ENCODE results near the gene TRIM67.
"Not testable (repeated sequence)": the region's sequence is repeated elsewhere in the genome, so short reads cannot be mapped to it uniquely, and the experiment has no call there.

The TRIM67 gene

DNA sequence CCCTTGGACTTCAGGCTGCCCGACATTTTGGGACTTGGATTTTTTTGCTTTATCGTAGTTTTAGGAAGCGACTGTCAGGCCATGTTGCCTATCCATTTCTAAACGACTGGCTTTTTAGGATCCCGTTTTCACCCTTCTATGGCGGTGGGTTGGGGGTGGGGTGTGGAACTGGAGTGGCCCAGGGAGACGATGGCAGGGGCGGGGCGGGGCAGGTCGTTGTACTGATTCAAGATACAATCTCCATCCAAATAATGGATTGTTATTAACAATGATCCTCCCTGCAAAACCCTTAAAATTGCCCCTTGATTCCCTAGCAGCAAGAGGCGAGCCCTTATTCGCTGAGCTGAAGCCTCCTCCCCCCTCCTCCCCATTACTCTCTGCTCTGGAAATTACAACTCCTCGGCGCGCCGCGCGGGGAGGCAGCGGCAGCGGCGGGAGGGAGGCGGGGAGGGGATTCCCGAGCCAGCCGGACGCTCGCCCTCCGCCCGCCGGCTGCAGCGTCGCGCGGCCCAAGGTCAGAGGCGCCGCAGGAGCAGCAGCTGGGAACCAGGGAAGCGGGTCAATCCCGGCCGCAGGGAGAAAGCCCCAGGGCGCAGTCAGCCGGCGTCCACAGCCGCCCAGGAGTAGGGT, at the start of gene TRIM67:
Gene TRIM67 (plus strand): TSS at position 392 of the 630 bp plus-strand sequence. CDS start 912 bp downstream, outside the sequence.
- DNase-seq = peak; percentile 59

- no peak for DNase-seq
These were observed 45.1 kb upstream of the TRIM67 start for GRCh38 chr1:231116738-231117137.

- DNase-seq = no peak
These were observed 43.0 kb upstream of the TRIM67 start for GRCh38 chr1:231118704-231119453.

GRCh38 chr1:231121533-231121932, 40.3 kb upstream of the TRIM67 start:
- DNase-seq = no peak

DNA sequence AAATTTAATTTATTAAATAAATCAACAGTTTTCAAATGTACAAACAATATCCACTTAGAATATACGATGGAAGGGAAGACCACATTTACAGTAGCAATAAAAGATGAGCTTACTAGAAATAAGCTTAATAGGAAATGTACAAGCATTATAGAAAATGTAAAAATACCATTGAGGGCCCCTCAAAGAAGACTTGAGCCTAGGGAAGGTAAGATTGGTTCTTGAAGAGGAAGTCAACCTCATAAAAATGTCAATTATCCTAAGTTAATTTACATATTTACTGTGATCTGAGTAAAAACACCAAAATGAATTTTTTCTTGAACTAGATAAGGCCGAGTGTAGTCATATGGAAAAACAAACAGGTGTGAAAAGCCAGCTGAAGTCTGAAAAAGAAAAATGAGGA, 39.7 kb upstream of the TRIM67 start:
- DNase-seq = no peak

DNA sequence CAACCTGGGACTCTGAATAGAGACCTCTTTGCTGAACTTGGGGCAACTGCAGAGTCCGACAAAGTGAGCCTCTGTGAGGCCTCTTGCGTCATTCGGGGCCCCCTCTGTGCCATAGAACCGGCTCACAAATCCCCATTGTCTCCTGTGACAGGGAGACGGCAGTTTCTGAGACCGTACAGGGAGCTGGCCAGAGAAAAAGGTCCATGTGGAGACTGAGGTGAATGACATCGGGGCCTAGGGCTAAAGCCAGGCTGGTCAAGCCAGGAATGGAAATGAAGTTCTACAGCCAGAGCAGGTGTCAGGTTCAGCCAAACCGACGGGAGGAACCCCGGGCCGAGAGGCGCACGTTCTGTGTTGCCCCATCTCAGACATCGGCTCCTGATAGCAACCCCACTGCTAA, 37.1 kb upstream of the TRIM67 start:
- DNase-seq = no peak

- DNase-seq = no peak
These were observed 35.8 kb upstream of the TRIM67 start for GRCh38 chr1:231125972-231126580.

- DNase-seq = not testable (repeated sequence)
These were observed 34.8 kb upstream of the TRIM67 start for GRCh38 chr1:231127106-231127505.

DNA sequence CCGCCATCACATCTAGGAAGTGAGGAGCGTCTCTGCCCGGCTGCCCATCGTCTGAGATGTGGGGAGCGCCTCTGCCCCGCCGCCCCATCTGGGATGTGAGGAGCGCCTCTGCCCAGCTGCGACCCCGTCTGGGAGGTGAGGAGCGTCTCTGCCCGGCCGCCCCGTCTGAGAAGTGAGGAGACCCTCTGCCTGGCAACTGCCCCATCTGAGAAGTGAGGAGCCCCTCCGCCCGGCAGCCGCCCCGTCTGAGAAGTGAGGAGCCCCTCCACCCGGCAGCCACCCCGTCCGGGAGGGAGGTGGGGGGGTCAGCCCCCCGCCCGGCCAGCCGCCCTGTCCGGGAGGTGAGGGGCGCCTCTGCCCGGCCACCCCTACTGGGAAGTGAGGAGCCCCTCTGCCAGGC, 33.4 kb upstream of the TRIM67 start:
- DNase-seq = not testable (repeated sequence)

DNA sequence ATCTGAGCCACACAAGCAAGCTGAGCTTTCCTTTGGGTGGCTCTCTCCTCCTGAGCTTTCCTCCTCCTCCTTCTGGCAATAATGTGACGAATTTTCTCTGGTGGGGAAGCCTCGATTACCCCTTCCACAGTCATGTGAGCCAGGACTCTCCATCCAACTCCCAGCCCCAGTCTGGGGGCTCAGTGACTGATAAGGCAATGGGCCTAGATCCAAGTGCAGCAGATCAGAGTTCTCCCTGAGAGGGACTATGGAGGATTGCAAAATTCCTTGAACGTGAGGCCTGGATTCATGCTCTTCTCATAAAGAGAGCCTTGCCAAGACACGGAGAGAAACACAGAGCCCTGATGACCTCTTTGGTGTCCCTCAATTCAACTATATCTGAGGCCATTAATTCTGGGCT, 31.3 kb upstream of the TRIM67 start:
- no peak for DNase-seq

GRCh38 chr1:231132591-231132990, 29.3 kb upstream of the TRIM67 start:
- not testable (repeated sequence) for DNase-seq

DNA sequence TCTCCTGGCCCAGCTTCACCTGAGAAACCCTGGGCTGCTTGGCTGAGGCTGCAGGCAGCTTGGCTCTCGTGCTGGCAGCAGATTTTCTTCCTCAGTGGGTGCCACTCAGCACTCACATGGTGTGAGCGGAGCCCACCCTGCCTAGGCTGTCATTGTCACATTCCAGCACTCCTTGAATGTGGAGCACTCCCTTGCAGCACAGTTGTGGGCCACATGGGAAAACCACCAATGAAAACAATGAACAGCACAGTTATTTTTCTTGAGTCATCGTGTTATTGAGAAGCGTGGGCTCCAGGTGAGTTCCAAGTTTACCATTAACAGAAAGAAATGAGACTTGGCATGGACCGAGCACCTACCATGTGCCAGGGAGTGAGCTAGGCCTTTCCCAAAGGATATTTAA, 27.2 kb upstream of the TRIM67 start:
- DNase-seq = no peak

- no peak for DNase-seq
These were observed 23.6 kb upstream of the TRIM67 start for GRCh38 chr1:231138236-231138635.

DNA sequence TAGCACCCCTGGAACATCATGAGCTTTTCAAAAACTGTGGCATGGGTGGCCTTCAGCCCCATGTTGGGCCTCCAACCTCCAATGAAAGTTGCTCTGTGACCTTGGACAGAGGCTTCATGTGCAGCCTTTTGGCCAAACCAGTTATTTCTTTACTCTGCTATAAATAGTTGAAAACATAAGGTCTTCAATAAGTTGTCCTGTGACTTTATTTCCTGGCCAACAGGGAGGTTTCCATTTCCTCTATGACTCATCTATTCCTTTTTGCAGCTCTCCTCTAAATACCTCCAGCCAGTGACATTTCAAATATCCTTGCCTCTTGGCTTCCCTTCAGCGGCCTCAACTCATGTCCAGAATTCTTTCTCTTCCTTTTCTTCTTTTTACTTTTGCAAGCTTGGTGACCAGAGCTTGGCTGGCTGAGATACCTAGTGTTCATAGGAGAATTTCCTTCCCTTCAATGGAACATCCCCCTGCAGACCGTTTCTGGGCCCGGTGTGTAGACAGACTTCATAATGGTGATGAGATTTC, 22.7 kb upstream of the TRIM67 start:
- DNase-seq = no peak

DNA sequence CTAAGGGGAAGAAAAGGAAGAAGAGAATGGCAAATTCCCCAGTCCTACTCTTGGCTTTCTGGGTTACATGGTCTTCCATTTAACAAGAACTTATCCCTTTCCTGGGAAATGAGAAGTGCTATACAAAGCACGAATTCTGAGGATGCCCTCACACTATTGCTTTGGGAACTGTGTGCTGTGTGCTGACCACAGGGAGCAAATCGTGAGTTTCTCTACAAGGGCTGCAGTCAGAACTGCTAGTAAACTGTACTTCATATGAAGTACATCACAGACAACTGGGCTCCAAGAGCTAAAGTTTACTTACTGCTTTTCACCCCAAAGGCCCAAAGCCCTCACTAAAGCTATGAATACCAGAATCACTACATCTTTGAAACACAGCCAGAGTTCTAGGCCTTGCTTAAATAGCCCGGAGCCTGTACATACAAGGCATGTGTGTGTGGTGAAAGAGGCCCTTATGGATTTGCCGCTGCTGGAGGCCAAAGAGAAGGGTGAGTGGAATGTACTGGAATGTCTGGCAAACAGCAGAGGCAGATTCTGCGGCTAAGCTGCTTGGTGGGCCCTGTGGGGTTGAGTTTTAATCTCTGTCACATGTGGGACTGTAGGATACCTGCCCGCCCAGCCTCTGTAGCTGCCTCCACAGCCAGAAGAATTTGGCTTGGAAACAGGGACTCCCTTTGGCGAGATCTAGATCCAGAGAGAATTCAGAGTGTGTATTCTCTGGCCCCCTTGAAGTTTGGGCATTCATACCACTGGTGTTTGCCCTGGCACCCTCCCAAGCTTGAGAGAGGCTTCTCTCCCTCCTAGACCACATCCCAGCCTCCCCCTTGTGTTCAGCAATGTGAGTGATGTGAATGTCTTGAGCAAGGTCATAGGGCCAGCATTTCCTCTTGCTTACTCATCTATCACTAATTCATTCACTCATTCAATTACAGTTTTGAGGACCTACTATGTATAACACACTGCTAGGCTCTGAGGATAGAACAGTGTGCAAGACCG, 21.9 kb upstream of the TRIM67 start:
- no peak for DNase-seq

GRCh38 chr1:231144416-231145193, 17.3 kb upstream of the TRIM67 start:
- no peak for DNase-seq

DNA sequence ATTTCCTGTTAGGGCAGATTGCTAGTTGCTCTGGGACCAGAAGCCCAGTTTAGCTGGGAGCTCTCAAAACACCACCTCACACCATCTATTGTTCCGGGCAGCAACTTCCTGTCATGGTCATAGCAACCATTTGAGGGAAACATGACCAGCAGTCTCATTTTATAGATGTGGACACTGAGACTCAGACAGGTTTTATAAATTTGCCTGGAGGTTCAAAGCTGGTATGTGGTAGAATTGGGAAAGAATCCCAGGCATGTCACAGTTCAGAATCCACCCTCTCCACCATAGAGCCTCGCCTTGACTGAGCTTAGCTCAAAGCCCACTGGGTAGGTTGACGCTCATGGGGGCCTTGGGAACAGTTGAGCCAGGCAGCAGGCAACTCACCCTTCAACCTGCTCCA, 14.0 kb upstream of the TRIM67 start:
- no peak for DNase-seq

GRCh38 chr1:231151811-231152210, 10.0 kb upstream of the TRIM67 start:
- DNase-seq = no peak

- no peak for DNase-seq
These were observed 8.1 kb upstream of the TRIM67 start for GRCh38 chr1:231153726-231154125.

- no peak for DNase-seq
These were observed 6.0 kb upstream of the TRIM67 start for GRCh38 chr1:231155808-231156207.

DNA sequence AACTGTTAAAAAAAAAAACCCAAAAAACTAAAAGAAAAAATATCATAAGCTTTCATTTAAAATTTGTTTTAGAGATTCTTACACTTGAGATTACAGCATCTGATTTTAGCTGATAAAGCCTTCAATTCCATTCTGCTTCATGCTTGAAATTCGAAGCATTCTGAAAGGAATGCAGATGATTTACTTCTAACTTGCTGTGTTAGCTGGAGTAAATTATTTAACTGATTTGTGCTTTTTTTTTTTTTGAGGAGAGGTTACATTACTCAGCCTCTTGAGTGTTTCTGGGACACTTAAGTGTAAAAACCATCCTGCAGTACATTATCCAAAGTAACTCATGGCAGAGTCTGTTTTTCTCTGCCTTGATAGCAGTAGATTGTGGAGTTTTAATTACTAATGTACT, 4.5 kb upstream of the TRIM67 start:
- no peak for DNase-seq

DNA sequence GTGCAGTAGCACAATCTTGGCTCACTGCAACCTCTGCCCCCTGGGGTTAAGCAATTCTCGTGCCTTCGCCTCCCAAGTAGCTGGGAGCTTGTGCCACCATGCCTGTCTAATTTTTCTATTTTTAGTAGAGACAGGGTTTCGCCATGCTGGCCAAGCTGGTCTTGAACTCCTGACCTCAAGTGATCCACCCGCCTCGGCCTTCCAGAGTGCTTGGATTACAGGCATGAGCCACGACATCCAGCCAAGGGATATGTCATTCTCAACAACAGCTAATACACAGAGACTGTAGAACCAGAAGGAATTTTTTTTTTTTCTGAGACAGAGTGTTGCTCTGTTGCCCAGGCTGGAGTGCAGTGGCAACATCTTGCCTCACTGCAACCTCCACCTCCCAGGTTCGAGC, 3.7 kb upstream of the TRIM67 start:
- not testable (repeated sequence) for DNase-seq
